ENCODE data around the gene C1orf74. TPM values are rescaled to one million over a fixed set of nuclear protein-coding genes. Genes with fewer than 3 reads are reported as not detected.
"Not testable (repeated sequence)": the region's sequence is repeated elsewhere in the genome, so short reads cannot be mapped to it uniquely, and the experiment has no call there.

The C1orf74 gene
- polyA plus RNA-seq, 3 donors: 0.22 to 0.56 (median 0.44) TPM

DNA sequence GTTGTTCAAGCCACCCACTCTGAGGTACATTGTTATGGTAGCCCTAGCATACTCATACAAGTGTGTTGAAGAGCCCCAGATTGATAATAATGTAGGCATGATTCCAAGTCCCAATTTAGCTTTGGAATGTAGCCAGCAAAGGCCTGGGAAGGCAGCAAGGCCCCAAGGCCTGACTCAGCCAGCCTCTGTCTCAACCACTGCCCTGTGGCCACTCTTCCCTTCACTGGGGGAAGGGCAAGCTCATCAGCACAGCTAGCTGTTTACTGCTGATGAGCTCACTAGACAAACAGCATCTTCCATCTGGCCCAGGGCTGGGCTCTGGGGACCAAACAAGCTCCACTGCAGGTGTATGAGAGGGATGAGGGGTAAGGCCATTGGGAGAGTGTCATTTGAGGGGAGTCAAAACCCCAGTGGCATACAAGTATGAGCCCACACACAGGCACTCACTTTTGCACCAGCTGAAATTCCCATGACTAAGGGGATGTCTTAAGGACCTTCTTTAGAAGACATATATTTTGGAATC is 23.8 kb upstream of the C1orf74 start:
- H3K27ac ChIP-seq (ENCODE audit: low read depth, low read length): no peak overlapping the region

DNA sequence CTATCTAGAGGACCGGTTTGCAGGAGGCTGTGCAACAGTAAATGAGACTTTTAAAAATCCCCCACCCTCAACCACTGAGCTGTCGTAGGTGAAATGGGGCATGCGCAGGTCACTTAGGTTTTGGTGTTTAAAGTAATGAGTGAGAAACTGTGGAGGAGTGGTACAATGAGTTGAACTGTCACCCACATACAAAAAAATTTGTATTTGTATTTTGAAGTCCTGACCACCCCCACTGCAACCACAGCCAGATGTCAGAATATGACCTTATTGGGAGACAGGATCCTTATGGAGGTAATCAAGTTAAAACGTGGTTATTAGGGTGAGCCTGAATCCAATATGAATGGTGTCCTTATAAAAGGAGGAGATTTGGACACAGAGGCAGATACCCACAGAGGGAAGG is 23.1 kb upstream of the C1orf74 start:
- no peak overlapping the region for H3K27ac ChIP-seq (ENCODE audit: low read depth, low read length)
- WGBS, 3 donors: 90 to 92% (median 91%) methylated on average over 4 of the region's 4 CpGs

DNA sequence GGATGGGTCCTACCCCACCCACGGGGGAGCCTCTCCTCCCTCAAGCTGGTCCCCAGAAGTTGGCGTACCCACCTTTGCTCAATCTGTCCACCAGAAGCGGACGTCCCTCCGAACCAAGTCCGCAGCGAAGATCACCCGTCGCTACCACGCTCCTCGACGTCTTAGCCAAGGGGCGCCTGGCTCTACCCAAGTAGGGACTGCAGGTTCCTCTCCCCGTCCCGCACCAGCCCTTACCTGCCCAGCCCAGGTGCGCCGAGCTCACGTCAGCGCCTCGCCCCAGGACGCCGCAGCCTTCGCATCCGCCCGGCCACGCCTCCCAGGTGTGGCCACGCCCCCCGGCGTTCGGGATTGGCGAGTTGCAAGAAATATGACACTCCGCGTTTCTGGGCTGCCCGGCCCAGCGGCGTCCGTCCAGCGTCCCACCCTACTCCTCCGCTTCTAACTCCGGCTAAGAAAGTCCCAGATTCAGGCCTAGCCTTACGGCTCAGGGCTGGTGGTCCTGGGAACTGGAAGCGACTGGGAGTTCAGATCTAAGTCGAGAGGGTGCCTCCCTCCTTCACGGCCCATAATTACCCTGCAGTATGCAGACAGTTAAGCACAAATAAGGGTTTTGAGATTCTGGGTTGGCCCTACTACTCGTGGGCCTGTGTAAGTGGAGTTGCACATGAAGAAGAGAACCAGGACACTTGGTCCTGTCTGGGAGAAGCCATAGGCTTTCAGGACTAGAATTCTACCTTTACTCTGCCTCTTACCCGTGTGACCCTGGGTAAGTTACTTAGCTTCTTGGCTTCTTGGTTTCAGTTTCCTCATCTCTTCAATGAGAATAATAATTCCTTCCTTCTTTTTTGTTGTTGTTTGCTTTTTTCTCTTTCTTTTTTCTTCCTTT is 21.8 kb upstream of the C1orf74 start, which contains the start of gene IRF6:
IRF6 (minus strand) TSS at position 268 of the 886 bp plus-strand sequence. CDS start 4,729 bp downstream, outside the sequence.
- H3K27ac ChIP-seq (ENCODE audit: low read depth, low read length): no peak within 1 kb of the TSS
- 3 to 17% (median 10%) methylated on average over 46 of the region's 46 CpGs for WGBS, 3 donors

DNA sequence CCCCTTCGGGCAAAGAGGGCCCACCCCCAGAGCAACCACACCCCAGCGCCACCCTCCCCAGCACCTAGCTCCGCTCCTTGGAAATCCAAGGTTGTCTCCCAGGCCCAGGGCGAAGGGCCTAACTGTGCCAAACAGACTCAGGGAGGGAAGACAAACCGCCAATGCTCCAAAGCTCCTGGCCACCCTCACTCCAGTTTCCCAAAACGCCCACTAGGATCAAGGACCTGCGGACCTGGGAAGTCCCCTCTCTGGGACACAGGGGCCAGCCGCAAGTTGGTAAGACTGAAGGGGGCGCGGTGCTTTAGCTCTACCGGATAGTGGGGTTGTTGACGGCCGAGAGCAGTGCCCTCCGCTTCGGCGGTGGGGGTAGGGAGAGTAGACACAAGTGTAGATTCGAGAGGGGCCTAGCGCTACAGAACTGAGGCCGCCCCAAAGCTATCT is 21.0 kb upstream of the C1orf74 start:
- WGBS, 3 donors: 19 to 51% (median 49%) methylated on average over 18 to 19 of the region's 19 CpGs
- H3K27ac ChIP-seq (ENCODE audit: low read depth, low read length): no peak overlapping the region

DNA sequence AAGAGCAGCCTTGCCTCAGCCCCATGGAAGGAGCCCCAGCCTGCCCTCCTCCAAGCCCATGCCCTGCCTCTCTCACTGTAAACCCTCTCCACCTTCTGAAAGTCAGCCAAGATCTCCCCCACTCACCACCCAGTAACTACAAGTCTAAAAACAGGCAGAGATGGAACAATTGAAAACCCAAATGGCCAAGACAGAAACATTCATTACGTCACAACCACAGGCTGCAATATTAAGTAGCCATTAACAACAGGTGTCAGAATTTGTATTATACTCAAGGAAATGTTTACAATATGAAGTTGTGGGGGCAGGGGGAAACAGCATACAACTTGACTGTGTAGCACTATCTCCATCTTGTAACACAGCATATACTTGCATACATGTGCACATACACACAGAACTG is 19.2 kb upstream of the C1orf74 start:
- WGBS, 3 donors: 35 to 82% (median 79%) methylated on average over 1 of the region's 1 CpG
- H3K27ac ChIP-seq (ENCODE audit: low read depth, low read length): no peak overlapping the region

DNA sequence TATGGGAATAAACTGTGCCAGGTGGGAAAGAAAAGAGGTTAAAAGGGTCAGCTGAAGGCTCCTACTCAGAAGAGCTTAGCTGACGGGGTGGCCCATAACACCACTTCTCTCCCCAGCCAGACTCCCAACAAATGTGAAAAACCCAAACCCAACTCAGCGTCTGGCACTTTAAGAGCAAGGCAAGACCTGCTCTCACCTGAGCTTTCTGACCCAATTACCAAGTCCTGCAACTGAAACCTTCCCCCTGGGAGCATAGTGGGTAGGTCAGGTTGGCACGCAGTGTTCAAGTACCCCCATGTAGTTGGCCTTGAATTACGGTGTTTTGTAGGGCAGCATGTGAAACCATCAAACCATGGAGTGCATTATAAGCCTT is 18.4 kb upstream of the C1orf74 start:
- WGBS, 3 donors: 79 to 95% (median 92%) methylated on average over 4 of the region's 4 CpGs
- H3K27ac ChIP-seq (ENCODE audit: low read depth, low read length): no peak overlapping the region

DNA sequence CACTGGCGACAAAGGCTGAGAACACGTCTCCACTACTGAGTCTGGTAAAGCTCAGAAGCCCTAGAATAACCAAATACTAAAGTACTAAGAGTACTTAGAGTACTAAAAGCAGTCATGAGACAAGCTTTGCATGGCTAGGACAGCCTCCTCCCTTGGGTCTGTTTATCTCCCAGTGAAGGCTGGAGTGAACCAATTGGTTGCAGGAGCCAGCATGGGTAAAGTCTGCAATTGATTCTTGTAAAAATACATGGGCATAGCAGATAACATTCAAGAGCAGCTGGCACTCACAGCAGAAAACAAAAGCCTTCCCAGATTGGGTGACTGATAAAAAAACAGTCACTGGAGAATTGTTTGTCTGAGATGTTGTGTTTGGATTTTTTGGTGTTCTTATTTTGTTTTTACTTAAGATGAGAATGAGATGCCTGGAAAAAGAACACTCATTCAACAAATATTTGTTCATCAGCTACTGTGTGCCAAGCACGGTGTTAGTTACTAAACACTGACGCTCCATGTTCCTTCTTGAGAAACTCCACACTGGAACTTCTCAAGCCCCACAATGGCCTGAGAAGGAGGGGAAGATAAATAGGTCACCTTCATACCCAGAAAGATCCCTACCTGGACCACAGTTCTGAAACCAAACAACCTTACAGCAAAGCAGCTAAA is 17.9 kb upstream of the C1orf74 start:
- WGBS, 3 donors: 59 to 85% (median 81%) methylated on average over 4 of the region's 4 CpGs
- no peak overlapping the region for H3K27ac ChIP-seq (ENCODE audit: low read depth, low read length)

DNA sequence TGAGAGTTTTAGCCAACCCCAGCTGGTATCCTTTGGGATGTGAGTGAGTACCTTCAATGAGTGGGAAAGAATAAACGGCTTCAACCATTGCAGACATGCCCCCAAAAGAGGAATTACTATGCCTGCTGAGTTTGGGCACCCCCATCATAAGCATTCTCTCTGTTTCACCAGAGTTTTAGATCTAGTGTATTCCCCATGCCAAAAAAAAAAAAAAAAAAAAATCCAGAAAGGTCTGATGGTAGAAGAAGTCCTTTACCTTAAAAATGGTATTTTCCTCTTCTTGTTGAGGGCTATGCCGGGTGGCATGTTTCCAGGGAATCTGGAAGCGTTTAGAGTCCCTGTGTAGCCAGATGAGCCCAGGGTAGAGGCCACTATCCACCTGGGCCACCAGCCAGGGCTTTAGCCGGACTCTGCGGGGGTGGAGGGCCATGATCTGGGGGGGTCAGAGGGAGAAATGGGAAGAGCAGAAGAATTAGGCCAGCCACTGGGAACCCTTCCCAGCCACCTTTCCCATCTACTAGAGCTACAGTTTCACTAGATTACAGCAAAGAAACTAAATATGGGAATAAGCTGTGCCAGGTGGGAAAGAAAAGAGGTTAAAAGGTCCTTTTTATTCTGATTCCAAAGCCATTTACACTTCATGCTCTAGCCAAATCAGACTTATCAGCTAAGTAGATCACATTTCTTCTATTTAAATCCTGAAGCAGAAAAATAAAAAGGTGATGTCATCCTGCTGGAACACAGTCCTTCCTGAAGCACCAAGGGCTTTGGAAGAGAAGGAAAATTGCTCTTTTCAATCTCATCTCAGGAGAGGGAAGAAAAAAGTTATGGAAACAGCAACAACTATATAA is 16.9 kb upstream of the C1orf74 start:
- WGBS, 3 donors: 56 to 71% (median 58%) methylated on average over 5 of the region's 5 CpGs
- no peak overlapping the region for H3K27ac ChIP-seq (ENCODE audit: low read depth, low read length)

DNA sequence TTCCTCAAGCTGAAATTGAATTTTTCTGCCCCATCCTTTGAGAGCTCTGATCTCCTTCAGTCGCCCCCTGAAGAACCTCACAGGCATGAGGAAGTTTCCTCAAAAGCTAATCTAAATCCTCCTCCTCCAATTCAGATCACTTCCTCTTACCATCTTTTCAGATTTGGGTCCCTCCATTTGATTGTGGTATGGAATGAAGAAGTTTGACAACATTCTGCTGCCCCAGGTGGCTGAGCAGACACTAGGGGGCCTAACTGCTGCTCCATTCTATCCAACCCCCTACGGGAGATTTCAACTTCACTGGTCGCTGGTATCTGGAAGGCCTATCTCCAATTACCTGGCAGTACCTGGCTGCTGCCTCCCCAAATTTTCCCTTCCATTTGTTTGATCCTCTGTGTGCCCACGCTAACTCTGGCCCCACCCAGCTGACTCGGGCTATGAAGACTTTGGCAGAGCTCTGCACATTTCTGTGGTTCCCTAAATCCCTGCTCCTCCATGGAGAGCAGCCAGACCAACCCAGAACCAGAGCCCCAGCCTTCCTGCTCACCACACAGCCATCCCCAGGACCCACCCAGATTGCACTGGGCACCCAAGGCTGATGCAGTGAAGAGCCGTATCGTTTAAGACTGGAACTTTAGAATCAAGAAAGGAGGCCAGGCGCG is 13.8 kb upstream of the C1orf74 start:
- 79 to 90% (median 79%) methylated on average over 9 of the region's 9 CpGs for WGBS, 3 donors
- no peak overlapping the region for H3K27ac ChIP-seq (ENCODE audit: low read depth, low read length)

DNA sequence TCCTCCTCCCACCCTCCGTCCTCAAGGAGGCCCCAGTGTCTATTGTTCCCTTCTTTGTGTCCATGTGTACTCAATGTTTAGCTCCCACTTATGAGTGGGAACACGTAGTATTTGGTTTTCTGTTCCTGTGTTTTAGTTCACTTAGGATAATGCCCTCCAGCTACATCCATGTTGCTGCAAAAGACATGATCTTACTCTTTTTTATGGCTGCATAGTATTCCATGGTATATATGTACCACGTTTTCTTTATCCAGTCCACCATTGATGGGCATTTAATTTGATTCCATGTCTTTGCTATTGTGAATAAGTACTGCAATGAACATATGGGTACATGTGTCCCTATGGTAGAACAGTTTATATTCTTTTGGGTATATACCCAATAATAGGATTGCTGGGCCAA is 9.4 kb upstream of the C1orf74 start:
- not testable (repeated sequence) for H3K27ac ChIP-seq (ENCODE audit: low read depth, low read length)
- WGBS, 3 donors: 88 to 95% (median 91%) methylated on average over 3 of the region's 3 CpGs

DNA sequence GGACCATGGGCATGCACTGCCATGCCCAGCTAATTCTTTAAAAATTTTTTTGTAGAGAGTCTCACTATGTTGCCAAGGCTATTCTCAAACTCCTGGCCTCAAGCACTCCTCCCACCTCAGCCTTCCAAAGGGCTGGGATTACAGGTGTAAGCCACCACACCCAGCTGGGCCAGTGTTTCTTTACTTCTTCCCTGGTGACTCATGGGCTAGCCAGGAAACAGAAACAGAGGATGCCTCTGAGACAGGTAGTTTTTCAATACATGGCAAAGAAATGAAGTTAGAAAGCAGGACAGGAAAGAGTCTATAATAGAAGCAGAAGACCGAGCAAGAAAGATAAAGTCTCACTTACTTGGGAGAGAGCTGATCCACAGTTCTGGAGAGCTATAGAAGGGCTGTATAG is 7.6 kb upstream of the C1orf74 start:
- no peak overlapping the region for H3K27ac ChIP-seq (ENCODE audit: low read depth, low read length)
- 0 to 53% (median 52%) methylated on average over 1 of the region's 1 CpG for WGBS, 3 donors

DNA sequence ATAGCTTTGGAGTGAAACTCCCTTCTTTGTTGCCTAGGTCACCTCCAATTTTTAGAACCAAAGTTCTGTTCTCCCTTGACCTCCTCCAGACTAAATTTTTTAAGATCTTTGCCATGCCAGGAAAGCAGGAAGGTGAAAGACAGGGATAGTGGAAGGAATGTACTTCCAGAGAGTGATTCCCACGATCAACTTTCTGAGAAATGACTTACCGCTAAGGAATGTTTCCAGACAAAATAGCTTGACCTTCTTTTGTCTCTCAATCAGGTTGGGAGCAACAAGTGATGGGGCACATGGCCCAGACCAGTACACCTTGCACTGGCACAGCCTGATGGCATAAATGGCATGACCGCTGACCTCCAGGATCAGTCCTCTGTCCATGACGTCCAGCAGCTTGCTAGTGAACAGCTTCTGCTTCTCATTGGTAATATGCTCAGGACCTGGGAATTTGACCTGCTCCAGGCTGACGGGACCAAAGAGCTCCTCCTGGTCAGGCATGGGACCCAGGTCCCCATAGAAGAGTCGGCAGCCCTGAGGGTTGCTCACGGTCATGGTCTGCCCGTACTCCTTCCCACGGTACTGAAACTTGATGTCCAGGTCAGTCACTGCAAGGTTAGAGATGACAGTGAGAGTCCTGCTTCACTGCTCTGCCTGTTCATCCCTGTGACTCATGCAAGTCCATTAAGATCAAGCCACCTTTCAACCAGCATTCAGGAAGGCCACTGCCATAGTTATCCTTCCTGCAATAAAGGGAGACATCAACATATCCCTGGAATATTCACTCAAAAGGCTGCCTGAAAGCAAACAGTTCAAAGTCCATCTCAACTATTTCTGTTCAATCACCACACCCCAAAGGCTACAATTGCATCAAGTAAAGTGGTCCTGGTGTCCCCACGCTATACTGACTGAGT is 6.2 kb upstream of the C1orf74 start:
- no peak overlapping the region for H3K27ac ChIP-seq (ENCODE audit: low read depth, low read length)
- 87 to 92% (median 87%) methylated on average over 10 of the region's 10 CpGs for whole genome bisulfite sequencing, 3 donors

DNA sequence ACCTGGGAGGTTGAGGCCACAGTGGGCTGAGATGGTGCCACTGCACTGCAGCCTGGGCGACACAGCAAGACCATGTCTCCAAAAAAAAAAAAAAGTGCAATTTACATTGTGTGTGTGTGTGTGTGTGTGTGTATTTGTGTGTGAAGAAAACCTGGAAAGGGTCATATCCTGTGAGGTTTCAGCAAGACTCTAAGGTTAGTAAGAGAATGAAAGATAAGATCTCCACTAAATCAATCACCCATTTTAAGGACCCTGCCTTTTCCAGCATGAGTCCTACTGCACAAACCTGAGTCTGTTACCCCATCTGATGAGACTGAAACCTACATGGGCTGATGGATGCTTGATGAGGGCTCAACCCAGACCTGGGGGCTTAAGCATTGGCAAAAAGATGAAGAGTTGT is 4.9 kb upstream of the C1orf74 start:
- no peak overlapping the region for H3K27ac ChIP-seq (ENCODE audit: low read depth, low read length)
- 81 to 94% (median 90%) methylated on average over 1 of the region's 1 CpG for WGBS, 3 donors

DNA sequence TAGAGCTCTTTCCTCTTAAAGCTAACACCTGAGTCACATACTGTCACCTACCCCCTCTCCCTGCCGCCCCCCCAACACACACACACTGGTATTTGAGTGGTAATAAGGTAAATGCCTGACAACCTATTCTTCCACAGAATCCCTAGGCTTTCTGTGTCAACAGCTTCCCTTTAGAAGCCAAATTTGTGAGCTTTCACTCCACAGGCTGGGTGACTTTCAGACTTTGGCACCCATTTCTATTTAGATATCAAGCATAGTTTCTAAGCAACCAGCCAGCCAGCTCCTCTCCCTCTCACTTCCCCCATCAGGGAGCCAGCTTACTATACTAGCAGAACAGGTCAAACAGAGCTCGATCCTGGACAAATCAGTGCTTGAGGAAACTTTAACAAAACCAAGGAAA is 3.2 kb upstream of the C1orf74 start:
- WGBS, 3 donors: 42 to 64% (median 53%) methylated on average over 2 of the region's 2 CpGs
- H3K27ac ChIP-seq (ENCODE audit: low read depth, low read length): no peak overlapping the region

DNA sequence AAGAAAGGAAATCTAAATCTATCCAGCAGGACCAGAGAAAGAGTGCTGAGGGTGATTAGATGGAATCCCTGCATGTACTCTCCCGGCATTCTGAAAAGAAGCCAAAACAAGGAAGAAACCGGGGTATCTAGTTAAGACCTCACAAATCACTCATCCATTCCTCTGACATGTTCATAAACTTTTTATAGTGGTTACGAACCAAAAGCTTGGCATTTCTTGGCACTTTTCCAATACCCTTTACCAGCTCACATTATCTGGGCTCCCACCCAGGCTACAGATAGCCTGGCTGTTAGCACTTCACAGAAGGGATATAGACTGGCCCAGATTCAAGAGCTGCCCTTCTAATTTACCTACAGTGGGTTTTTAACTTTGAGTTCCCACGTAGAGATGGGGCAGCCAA is 1.8 kb upstream of the C1orf74 start:
- no peak overlapping the region for H3K27ac ChIP-seq (ENCODE audit: low read depth, low read length)
- WGBS, 3 donors: 61 to 75% (median 67%) methylated on average over 4 of the region's 4 CpGs

DNA sequence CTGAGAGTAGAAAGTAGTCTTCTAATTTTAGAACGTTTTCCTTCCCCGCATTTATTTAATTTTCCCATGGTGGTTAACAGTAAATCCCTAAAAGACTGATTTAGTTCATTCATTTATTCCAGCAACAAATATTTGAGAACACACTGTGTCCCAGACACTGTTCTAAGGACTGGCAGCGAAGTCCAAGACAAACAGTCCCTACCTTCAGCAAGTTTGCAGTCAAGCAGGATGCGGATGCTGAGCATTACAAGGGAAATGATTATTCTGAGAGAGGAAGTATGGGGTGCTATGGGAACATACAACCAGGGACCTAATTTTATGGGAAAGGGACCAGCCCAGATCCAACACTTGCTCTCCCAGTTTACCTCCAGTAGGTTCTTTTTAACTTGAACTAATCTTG is 1.2 kb upstream of the C1orf74 start:
- WGBS, 3 donors: 94 to 98% (median 97%) methylated on average over 4 of the region's 4 CpGs
- H3K27ac ChIP-seq (ENCODE audit: low read depth, low read length): no peak overlapping the region

DNA sequence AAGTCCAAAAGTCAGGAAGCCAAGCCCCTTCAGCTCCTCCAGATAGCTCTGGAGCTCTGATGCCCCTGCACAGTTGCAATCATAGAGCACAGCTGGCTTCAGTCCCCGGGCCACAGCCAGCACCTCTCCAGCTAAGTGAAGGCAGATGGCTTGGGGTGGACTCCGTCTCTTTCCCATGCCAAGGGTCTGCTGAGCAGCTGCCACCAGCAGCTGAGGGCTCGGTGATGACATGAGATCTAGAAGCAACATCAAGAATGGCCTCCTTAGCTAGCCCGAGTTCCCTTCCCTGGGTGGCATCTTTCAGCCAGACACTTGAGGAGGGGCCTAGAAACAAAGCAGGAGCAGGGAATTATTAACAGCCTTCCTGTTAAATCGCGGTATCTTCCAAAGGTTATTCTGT is 973 bp downstream of the C1orf74 start:
- 49 to 77% (median 67%) methylated on average over 6 of the region's 6 CpGs for WGBS, 3 donors
- H3K27ac ChIP-seq (ENCODE audit: low read depth, low read length): no peak overlapping the region

All from adipose tissue (tissue), 3 donors.